A673 (cell line): Measurements from ENCODE around the gene ENOPH1. TPM values are rescaled to one million over a fixed set of nuclear protein-coding genes. Genes with fewer than 3 reads are reported as not detected.

Source experiments
- BruUV-seq: library from RNA; stranded (reverse); fragments of 400-500 nt; replicated peaks from 2 replicates; lab custom pipeline; 2021; lab: Mats Ljungman, UMichigan
- CTCF ChIA-PET: fragments of 300-600 bp; sonication (Branson Sonifier 250); formaldehyde crosslinking; loops from one replicate; lab custom pipeline; 2022; ENCODE audit warnings: antibody characterized with exemption; lab: Charles Lee
- POLR2A ChIA-PET: fragments of 300-600 bp; sonication (Branson Sonifier 250); formaldehyde crosslinking; loops from one replicate; lab custom pipeline; 2022; ENCODE audit warnings: antibody characterized with exemption; ENCODE audit not compliant: low non-redundant PET; lab: Charles Lee
- DNase-seq: peaks from one replicate; pipeline ENCODE4 v3.0.0-alpha.2; 2015; ENCODE audit warnings: low spot score
- H3K27ac ChIP-seq: fragments of 200-600 bp; sonication (generic); 2 replicates; pipeline ENCODE4 v1.5.1; 2016; ENCODE audit warnings: mixed run types, low read depth, mild to moderate bottlenecking, mixed read lengths, antibody characterized with exemption, low read length; ENCODE audit not compliant: poor library complexity, severe bottlenecking
- H3K27me3 ChIP-seq: fragments of 200-600 bp; sonication (generic); replicated peaks from 2 replicates; pipeline ENCODE4 v1.6.1; 2017; ENCODE audit warnings: mixed run types, low read depth, mild to moderate bottlenecking, mixed read lengths, antibody characterized with exemption, low read length; ENCODE audit not compliant: insufficient read depth, poor library complexity
- H3K36me3 ChIP-seq: fragments of 200-600 bp; sonication (generic); 2 replicates; pipeline ENCODE4 v1.6.1; 2016; ENCODE audit warnings: mixed run types, mild to moderate bottlenecking, mixed read lengths, antibody characterized with exemption, low read length; ENCODE audit not compliant: insufficient read depth, poor library complexity, severe bottlenecking
- H3K4me1 ChIP-seq: fragments of 200-600 bp; sonication (generic); 2 replicates; pipeline ENCODE4 v1.6.1; 2017; ENCODE audit warnings: mixed run types, mild to moderate bottlenecking, mixed read lengths, antibody characterized with exemption, low read length; ENCODE audit not compliant: insufficient read depth, poor library complexity, severe bottlenecking
- H3K4me3 ChIP-seq: fragments of 200-600 bp; sonication (generic); 2 replicates; pipeline ENCODE4 v1.5.1; 2016; ENCODE audit warnings: low read depth, mixed run types, mild to moderate bottlenecking, mixed read lengths, low read length; ENCODE audit not compliant: poor library complexity, severe bottlenecking
- H3K9me3 ChIP-seq: fragments of 200-600 bp; sonication (generic); 2 replicates; pipeline ENCODE4 v1.6.1; 2016; ENCODE audit warnings: mixed run types, low read depth, mild to moderate bottlenecking, mixed read lengths, antibody characterized with exemption, low read length; ENCODE audit not compliant: poor library complexity, severe bottlenecking
- CTCF ChIP-seq: fragments of 300-800, 200-600 bp; sonication (generic); conservative IDR thresholded peaks from 2 replicates; pipeline ENCODE4 v1.5.1; 2017; ENCODE audit warnings: low read depth, mild to moderate bottlenecking, antibody characterized with exemption, low read length, moderate library complexity, mixed read lengths
- EZH2 ChIP-seq: fragments of 200-600 bp; sonication (generic); IDR thresholded peaks from 2 replicates; pipeline ENCODE4 v1.6.1; 2017; ENCODE audit warnings: borderline replicate concordance, low read depth, mild to moderate bottlenecking, mixed read lengths, antibody characterized with exemption, low read length; ENCODE audit not compliant: poor library complexity, severe bottlenecking
- intact Hi-C: fragments of 100-400 bp; cut with micrococcal nuclease; formaldehyde crosslinking; loops from one replicate; pipeline ENCODE4 v1.10.0; 2022; ENCODE audit not compliant: unreplicated experiment
- total RNA-seq: library from RNA; stranded (reverse); gene quantifications from 2 replicates; pipeline ENCODE4 v1.2.3, GENCODE V29; 2021

The ENOPH1 gene
- total RNA-seq, 1 experiment from 2014 or later: 29.3 TPM

- CTCF ChIA-PET: no interaction called here
- Histone ChIP-seq H3K4me3 (no peak overlapping the region), H3K9me3 (no peaks in the 10 kb centered on the region), H3K4me1 (no peaks in the 10 kb centered on the region), H3K27ac (no peak overlapping the region), H3K36me3 (no peaks in the 10 kb centered on the region), H3K27me3 (no peaks in the 10 kb centered on the region)
- POLR2A ChIA-PET: no interaction called here
- peak; percentile 2 for DNase-seq
- intact Hi-C loops: no loop called here
- no peak for TF ChIP-seq CTCF
- no peak for TF ChIP-seq EZH2
- no TSS peak for BruUV-seq
These were observed 70.2 kb downstream of the ENOPH1 start for GRCh38 chr4:82500435-82501153.

- H3K4me3 ChIP-seq: no peak overlapping the region
- no peaks in the 10 kb centered on the region for H3K27me3 ChIP-seq
- CTCF ChIA-PET: no interaction called here
- no peaks in the 10 kb centered on the region for H3K9me3 ChIP-seq
- no TSS peak for BruUV-seq
- H3K4me1 ChIP-seq: no peaks in the 10 kb centered on the region
- intact Hi-C loops: no loop called here
- no peak overlapping the region for H3K27ac ChIP-seq
- DNase-seq: no peak
- no peaks in the 10 kb centered on the region for H3K36me3 ChIP-seq
- POLR2A ChIA-PET: no interaction called here
- TF ChIP-seq EZH2 (no peak), CTCF (no peak)
These were observed 70.7 kb downstream of the ENOPH1 start for GRCh38 chr4:82501154-82501442.

DNA sequence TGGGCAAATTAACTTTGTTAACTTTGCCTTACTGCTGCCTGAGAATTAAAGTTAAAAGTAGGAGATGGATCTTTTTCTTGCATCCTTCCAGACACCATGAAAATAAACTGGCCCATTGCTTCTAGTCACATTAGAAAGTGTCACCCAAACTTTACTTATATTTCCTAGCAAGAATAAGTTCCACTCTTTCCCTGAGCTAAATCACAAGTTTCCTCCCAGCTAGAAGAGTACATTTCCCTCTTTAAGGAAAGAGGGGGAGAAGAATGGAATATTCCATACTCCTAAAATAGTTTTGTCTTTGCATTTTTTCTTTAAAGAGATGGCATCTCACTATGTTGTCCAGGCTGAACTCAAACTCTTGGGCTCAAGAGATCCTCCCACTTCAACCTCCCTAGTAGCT is 77.6 kb downstream of the ENOPH1 start:
- ChIA-PET CTCF (no interaction called here), POLR2A (no interaction called here)
- no peaks in the 10 kb centered on the region for H3K36me3 ChIP-seq
- no peak for DNase-seq
- no peaks in the 10 kb centered on the region for H3K9me3 ChIP-seq
- intact Hi-C loops: no loop called here
- H3K27ac ChIP-seq: no peak overlapping the region
- TF ChIP-seq CTCF (no peak), EZH2 (no peak)
- no peak overlapping the region for H3K4me3 ChIP-seq
- H3K27me3 ChIP-seq: no peaks in the 10 kb centered on the region
- no peaks in the 10 kb centered on the region for H3K4me1 ChIP-seq
- no TSS peak for BruUV-seq
